Fibroblast of pulmonary artery (primary cell): ENCODE results near the gene MAP3K14.

ENCODE experiments used
- DNase-seq: peaks from one replicate; pipeline ENCODE4 v3.0.0-alpha.2; 2010; ENCODE audit warnings: low read depth
- H3K4me3 ChIP-seq: replicated peaks from 2 replicates; pipeline ENCODE4 v1.5.1; 2011; ENCODE audit warnings: low read depth, mild to moderate bottlenecking, control low read depth, low read length, moderate library complexity
- CTCF ChIP-seq: IDR thresholded peaks from 2 replicates; pipeline ENCODE4 v1.5.1; 2011; ENCODE audit warnings: mild to moderate bottlenecking, control low read depth, low read length, inconsistent platforms; ENCODE audit errors: missing control alignments

Gene MAP3K14

GRCh38 chr17:45269912-45270311, 46.9 kb downstream of the MAP3K14 start:
- no peak for TF ChIP-seq CTCF
- no peak overlapping the region for H3K4me3 ChIP-seq
- no peak for DNase-seq

- no peak for DNase-seq
- no peak overlapping the region for H3K4me3 ChIP-seq
- no peak for TF ChIP-seq CTCF
These were observed 49.3 kb downstream of the MAP3K14 start for GRCh38 chr17:45267436-45268055.

GRCh38 chr17:45266372-45266926, 50.4 kb downstream of the MAP3K14 start:
- no peak overlapping the region for H3K4me3 ChIP-seq
- TF ChIP-seq CTCF = no peak
- no peak for DNase-seq

GRCh38 chr17:45265821-45266220, 51.0 kb downstream of the MAP3K14 start:
- TF ChIP-seq CTCF = no peak
- peak; percentile 65 for DNase-seq
- no peak overlapping the region for H3K4me3 ChIP-seq

GRCh38 chr17:45264988-45265387, 51.8 kb downstream of the MAP3K14 start:
- no peak for DNase-seq
- no peak for TF ChIP-seq CTCF
- no peak overlapping the region for H3K4me3 ChIP-seq

GRCh38 chr17:45264430-45264829, 52.4 kb downstream of the MAP3K14 start:
- DNase-seq = no peak
- no peak overlapping the region for H3K4me3 ChIP-seq
- no peak for TF ChIP-seq CTCF

GRCh38 chr17:45263477-45263860, 53.4 kb downstream of the MAP3K14 start:
- DNase-seq = no peak
- TF ChIP-seq CTCF = no peak
- no peak overlapping the region for H3K4me3 ChIP-seq
